Gastroesophageal sphincter (tissue), 3 donors: ENCODE results near the gene NHEJ1.

Experiments used
- EP300 ChIP-seq: sonication (generic); formaldehyde crosslinking; IDR thresholded peaks from one replicate; pipeline ENCODE4 v1.6.1; 2017; ENCODE audit warnings: antibody characterized with exemption, mild to moderate bottlenecking
- POLR2A ChIP-seq, 2 donors: fragments of 450-650 bp; IDR thresholded peaks; one replicate each; pipeline ENCODE4 v1.6.1; 2017; ENCODE audit warnings: antibody characterized with exemption in 2 of 2, mild to moderate bottlenecking in 2 of 2, moderate library complexity in 1 of 2
- POLR2AphosphoS5 ChIP-seq: sonication (generic); formaldehyde crosslinking; IDR thresholded peaks from one replicate; pipeline ENCODE4 v1.6.1; 2017; ENCODE audit warnings: antibody characterized with exemption
- TF ChIP-seq, protein P1 (sequence below), 4 experiments: fragments of 200-600 bp in 2 of 4; fragments of 450-650 bp in 2 of 4; sonication (generic) in 1 of 4; IDR thresholded peaks; one replicate each; pipeline ENCODE4 v1.5.1; 2017 to 2019; ENCODE audit warnings: antibody characterized with exemption in 4 of 4, mild to moderate bottlenecking in 2 of 4, moderate library complexity in 2 of 4

DNA sequence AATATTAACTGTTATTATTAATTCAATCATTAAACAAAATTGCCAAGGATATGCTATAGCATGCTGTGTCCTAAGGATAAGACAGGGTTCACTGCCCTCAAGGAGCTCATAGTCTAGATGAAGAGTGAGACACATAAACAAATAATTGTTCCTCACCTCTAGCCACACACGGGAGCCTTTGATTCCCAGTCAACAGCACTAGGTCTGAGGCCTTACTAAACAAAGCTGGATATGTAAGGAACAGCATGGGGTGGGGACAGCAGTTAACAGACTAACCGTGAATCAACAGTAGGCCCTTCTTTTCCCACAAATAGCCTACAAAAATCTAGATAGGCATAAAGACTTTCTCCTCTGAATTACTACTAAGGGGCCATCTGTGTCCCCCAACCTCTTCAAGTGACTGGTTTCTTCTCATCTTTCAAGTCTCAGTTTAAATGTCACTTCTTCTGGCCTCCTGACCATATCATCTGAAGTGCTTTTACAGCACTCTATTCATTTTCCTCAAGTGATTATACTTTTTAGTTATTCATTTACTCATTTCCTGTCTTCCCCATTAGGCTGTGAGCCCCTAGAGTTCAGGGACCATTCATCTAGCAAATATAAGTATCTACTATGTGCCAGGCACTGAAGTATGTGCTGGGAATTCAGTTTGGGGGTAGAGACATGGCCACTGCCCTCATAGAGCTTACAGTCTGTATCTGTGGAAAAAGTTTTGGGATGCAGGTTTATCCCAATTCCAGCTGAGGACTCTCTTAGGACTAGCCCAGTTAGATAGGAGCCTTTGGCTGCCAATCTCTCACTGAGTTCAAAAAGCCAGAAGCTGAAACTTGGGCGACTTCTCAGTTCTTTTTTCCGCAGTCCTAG is 69.9 kb downstream of the NHEJ1 start:
- TF ChIP-seq POLR2A (IDR thresholded peaks at IDR 0.05) (no peak), EP300 (no peak), POLR2AphosphoS5 (no peak)
- TF ChIP-seq, protein P1, sequence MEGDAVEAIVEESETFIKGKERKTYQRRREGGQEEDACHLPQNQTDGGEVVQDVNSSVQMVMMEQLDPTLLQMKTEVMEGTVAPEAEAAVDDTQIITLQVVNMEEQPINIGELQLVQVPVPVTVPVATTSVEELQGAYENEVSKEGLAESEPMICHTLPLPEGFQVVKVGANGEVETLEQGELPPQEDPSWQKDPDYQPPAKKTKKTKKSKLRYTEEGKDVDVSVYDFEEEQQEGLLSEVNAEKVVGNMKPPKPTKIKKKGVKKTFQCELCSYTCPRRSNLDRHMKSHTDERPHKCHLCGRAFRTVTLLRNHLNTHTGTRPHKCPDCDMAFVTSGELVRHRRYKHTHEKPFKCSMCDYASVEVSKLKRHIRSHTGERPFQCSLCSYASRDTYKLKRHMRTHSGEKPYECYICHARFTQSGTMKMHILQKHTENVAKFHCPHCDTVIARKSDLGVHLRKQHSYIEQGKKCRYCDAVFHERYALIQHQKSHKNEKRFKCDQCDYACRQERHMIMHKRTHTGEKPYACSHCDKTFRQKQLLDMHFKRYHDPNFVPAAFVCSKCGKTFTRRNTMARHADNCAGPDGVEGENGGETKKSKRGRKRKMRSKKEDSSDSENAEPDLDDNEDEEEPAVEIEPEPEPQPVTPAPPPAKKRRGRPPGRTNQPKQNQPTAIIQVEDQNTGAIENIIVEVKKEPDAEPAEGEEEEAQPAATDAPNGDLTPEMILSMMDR (IDR thresholded peaks at IDR 0.05): no peak
